B cell (primary cell): ENCODE results near the gene MAG. TPM values are rescaled to one million over a fixed set of nuclear protein-coding genes. Genes with fewer than 3 reads are reported as not detected.

Experiments used
- ATAC-seq: fragments of 200-7000 bp; cut with Tn5 transposase; one replicate; pipeline ENCODE4 v1.10.0; 2021; ENCODE audit warnings: low read depth, mild to moderate bottlenecking, moderate number of reproducible peaks, moderate library complexity
- CTCF ChIA-PET: fragments of 350-600 bp; sonication (Branson Sonifier 250); formaldehyde crosslinking; loops from one replicate; lab custom pipeline; 2021; ENCODE audit warnings: antibody characterized with exemption, inconsistent platforms; lab: Charles Lee
- POLR2A ChIA-PET: fragments of 350-600 bp; sonication (Branson Sonifier 250); formaldehyde crosslinking; loops from one replicate; lab custom pipeline; 2021; ENCODE audit warnings: antibody characterized with exemption; lab: Charles Lee
- DNase-seq: peaks from one replicate; pipeline ENCODE4 v3.0.0; 2013
- H2AFZ ChIP-seq: 2 replicates; pipeline ENCODE4 v1.6.1; 2012; ENCODE audit warnings: mild to moderate bottlenecking, low read depth, low read length; ENCODE audit not compliant: insufficient read depth, poor library complexity, severe bottlenecking
- H3K27ac ChIP-seq, 2 donors: 1 replicate in 1 of 2; 2 replicates in 1 of 2; pipeline ENCODE4 v1.5.1; 2012 to 2013; ENCODE audit warnings: low read length in 2 of 2, mild to moderate bottlenecking in 2 of 2, moderate library complexity in 1 of 2
- H3K27me3 ChIP-seq, 4 experiments: fragments of 200-600 bp in 1 of 4; sonication (generic) in 1 of 4; replicated peaks in 1 of 4; 1 replicate in 2 of 4; 2 replicates in 2 of 4; pipeline versions ENCODE4 v1.6.1 to v1.7.0; 2013 to 2016; ENCODE audit warnings: low read length in 3 of 4, mild to moderate bottlenecking in 2 of 4, mixed read lengths in 1 of 4, moderate library complexity in 1 of 4; ENCODE audit not compliant: insufficient read depth in 4 of 4, control insufficient read depth in 3 of 4; ENCODE audit errors: control extremely low read depth in 1 of 4
- H3K36me3 ChIP-seq, 2 experiments: replicated peaks in 1 of 2; 1 replicate in 1 of 2; 2 replicates in 1 of 2; pipeline versions ENCODE4 v1.6.1 to v1.7.1; 2013; ENCODE audit warnings: low read length in 1 of 2; ENCODE audit not compliant: insufficient read depth in 2 of 2, control insufficient read depth in 1 of 2; ENCODE audit errors: control extremely low read depth in 1 of 2, extremely low read depth in 1 of 2
- H3K4me1 ChIP-seq, 2 donors: fragments of 200-600 bp in 1 of 2; sonication (generic) in 1 of 2; 1 replicate in 1 of 2; 2 replicates in 1 of 2; pipeline versions ENCODE4 v1.5.1 to v1.6.1; 2013 to 2017; ENCODE audit warnings: low read length in 2 of 2; ENCODE audit not compliant: control insufficient read depth in 2 of 2, insufficient read depth in 2 of 2
- H3K4me2 ChIP-seq: replicated peaks from 2 replicates; pipeline ENCODE3; 2012; ENCODE audit warnings: mild to moderate bottlenecking, low read depth, low read length; ENCODE audit not compliant: poor library complexity, severe bottlenecking
- H3K4me3 ChIP-seq, 5 experiments: fragments of 200-600 bp in 1 of 5; sonication (generic) in 1 of 5; 1 replicate in 3 of 5; 2 replicates in 2 of 5; pipeline versions ENCODE4 v1.5.1 to v1.7.0; 2011 to 2016; ENCODE audit warnings: low read length in 4 of 5, mild to moderate bottlenecking in 4 of 5, low read depth in 2 of 5, control low read depth in 1 of 5, moderate library complexity in 1 of 5; ENCODE audit not compliant: insufficient read depth in 1 of 5; ENCODE audit errors: control extremely low read depth in 1 of 5, extremely low read depth in 1 of 5
- H3K79me2 ChIP-seq: fragments of 200-600 bp; sonication (generic); one replicate; pipeline ENCODE4 v1.6.0; 2016; ENCODE audit warnings: low read length; ENCODE audit not compliant: control insufficient read depth, insufficient read depth
- H3K9ac ChIP-seq: fragments of 200-600 bp; sonication (generic); 2 replicates; pipeline ENCODE4 v1.6.1; 2017; ENCODE audit warnings: mild to moderate bottlenecking, low read length, moderate library complexity
- H3K9me3 ChIP-seq, 3 donors: one replicate each; pipeline versions ENCODE4 v1.6.1 to v1.7.1; 2013; ENCODE audit warnings: low read length in 2 of 3; ENCODE audit not compliant: control insufficient read depth in 2 of 3, insufficient read depth in 1 of 3; ENCODE audit errors: control extremely low read depth in 1 of 3
- H4K20me1 ChIP-seq: 2 replicates; pipeline ENCODE4 v1.6.0; 2012; ENCODE audit warnings: mild to moderate bottlenecking, low read length; ENCODE audit not compliant: insufficient read depth, control insufficient read depth, poor library complexity, severe bottlenecking
- H3K27ac Mint-ChIP-seq: one replicate; pipeline ENCODE4 v1.8.0; 2021; ENCODE audit warnings: mixed read lengths
- H3K27me3 Mint-ChIP-seq: one replicate; pipeline ENCODE4 v1.8.0; 2021; ENCODE audit warnings: mixed read lengths
- H3K4me1 Mint-ChIP-seq: one replicate; pipeline ENCODE4 v1.8.0; 2021; ENCODE audit warnings: mixed read lengths
- H3K4me3 Mint-ChIP-seq: one replicate; pipeline ENCODE4 v1.8.0; 2021; ENCODE audit warnings: mixed read lengths
- H3K9me3 Mint-ChIP-seq: one replicate; pipeline ENCODE4 v1.8.0; 2022; ENCODE audit warnings: mixed read lengths; ENCODE audit not compliant: insufficient read depth
- EZH2 ChIP-seq: IDR thresholded peaks from 2 replicates; pipeline ENCODE4 v1.6.1; 2012; ENCODE audit warnings: borderline replicate concordance, low read depth, mild to moderate bottlenecking, moderate library complexity, low read length; ENCODE audit not compliant: insufficient read depth, poor library complexity, severe bottlenecking
- WGBS: methylation state at CpG from one replicate; pipeline ENCODE4 v1.1.5; 2013; ENCODE audit warnings: missing lambda C conversion rate; ENCODE audit not compliant: insufficient coverage; 5-methylcytosine and 5-hydroxymethylcytosine counted together
- intact Hi-C: fragments of 100-400 bp; cut with micrococcal nuclease; formaldehyde crosslinking; loops from one replicate; pipeline ENCODE4 v1.10.0; 2022
- polyA plus RNA-seq: library from polyadenylated mRNA; depleted of rRNA; stranded (reverse); fragments of >200 nt; gene quantifications from 2 replicates; pipeline ENCODE4 v1.2.3, GENCODE V29; 2012
- total RNA-seq, 2 donors: library from RNA; stranded (reverse); fragments of 120-200 nt in 1 of 2; gene quantifications; 1 replicate in 1 of 2; 2 replicates in 1 of 2; pipeline versions ENCODE4 v1.2.3 to v1.2.4, GENCODE V29; 2013 to 2022
- TF ChIP-seq, protein P1 (sequence below): fragments of 200-600 bp; IDR thresholded peaks from one replicate; pipeline ENCODE4 v1.8.0; 2022; ENCODE audit warnings: antibody characterized with exemption, mild to moderate bottlenecking

Gene MAG
- total and polyA plus RNA-seq, 2 donors (not counting 1 experiment from before 2014, with no cell fraction given) = 0.12 to 0.58 TPM

DNA sequence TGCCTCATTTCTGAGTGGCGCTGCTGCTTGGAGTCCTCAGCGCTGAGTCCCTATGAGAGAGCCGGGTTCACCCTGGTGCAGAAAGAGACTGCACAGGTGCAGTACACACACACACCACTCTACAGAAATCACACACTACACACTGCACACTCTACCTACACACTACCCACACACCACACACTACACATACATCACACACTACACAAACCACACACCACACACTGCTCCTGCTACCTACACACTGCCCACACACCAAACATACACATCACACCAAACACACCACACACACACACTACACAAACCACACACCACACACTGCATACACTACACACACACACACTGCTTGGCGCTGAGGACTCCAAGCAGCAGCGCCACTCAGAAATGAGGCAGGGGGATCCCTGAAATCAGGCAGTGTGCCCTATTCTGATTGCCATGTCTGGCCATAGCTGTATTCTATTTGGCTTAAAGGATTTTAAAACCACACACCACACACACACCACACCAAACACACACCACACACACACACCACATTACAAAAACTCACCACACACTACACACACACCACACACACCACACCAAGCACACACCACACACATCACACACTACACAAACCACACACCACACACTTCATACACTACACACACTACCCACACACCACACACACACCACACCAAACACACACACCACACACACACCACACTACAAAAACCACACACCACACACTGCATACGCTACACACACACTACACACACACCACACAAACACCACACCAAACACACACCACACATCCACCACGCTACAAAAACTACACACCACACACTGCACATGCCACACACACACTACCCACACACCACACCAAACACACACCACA lies 4.9 kb downstream of the MAG start:
- no peak overlapping the region for H2AFZ ChIP-seq
- intact Hi-C loops = loop anchor here (5.0 kb wide), 1 partner anchor 35 kb away; no protein-coding TSS in a partner anchor
- H3K4me3 ChIP-seq = no peak overlapping the region
- no peaks in the 10 kb centered on the region for H3K9me3 Mint-ChIP-seq
- H3K4me1 ChIP-seq = peaks cover 27 to 52% of the 10 kb centered on the region in 2 donors
- POLR2A ChIA-PET = interaction anchor here (1.0 to 1.1 kb wide), 2 partner anchors 12 to 35 kb away, joined by 3 to 5 read pairs; no protein-coding TSS in a partner anchor
- DNase-seq (no peak), ATAC-seq (peak; percentile 29)
- no peaks in the 10 kb centered on the region for H4K20me1 ChIP-seq
- H3K79me2 ChIP-seq = peaks cover 20% of the 10 kb centered on the region
- H3K27ac ChIP-seq = no peak overlapping the region
- no peak overlapping the region for H3K27ac Mint-ChIP-seq
- H3K27me3 Mint-ChIP-seq = no peaks in the 10 kb centered on the region
- no peak overlapping the region for H3K4me3 Mint-ChIP-seq
- TF ChIP-seq, protein P1, sequence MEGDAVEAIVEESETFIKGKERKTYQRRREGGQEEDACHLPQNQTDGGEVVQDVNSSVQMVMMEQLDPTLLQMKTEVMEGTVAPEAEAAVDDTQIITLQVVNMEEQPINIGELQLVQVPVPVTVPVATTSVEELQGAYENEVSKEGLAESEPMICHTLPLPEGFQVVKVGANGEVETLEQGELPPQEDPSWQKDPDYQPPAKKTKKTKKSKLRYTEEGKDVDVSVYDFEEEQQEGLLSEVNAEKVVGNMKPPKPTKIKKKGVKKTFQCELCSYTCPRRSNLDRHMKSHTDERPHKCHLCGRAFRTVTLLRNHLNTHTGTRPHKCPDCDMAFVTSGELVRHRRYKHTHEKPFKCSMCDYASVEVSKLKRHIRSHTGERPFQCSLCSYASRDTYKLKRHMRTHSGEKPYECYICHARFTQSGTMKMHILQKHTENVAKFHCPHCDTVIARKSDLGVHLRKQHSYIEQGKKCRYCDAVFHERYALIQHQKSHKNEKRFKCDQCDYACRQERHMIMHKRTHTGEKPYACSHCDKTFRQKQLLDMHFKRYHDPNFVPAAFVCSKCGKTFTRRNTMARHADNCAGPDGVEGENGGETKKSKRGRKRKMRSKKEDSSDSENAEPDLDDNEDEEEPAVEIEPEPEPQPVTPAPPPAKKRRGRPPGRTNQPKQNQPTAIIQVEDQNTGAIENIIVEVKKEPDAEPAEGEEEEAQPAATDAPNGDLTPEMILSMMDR = no peak
- no peak for TF ChIP-seq EZH2
- no peaks in the 10 kb centered on the region for H3K27me3 ChIP-seq
- peaks cover 0 to 7% (median 0%) of the 10 kb centered on the region in 3 donors for H3K9me3 ChIP-seq
- peaks cover 18% of the 10 kb centered on the region for H3K4me1 Mint-ChIP-seq
- WGBS = 83% methylated on average over 5 of the region's 7 CpGs
- CTCF ChIA-PET = interaction anchor here (1.0 to 1.2 kb wide), 4 partner anchors 8 to 55 kb away, joined by 3 to 4 read pairs (median 3); partner anchors contain the start of gene FFAR1
- no peaks in the 10 kb centered on the region for H3K36me3 ChIP-seq
- H3K9ac ChIP-seq = no peak overlapping the region
- H3K4me2 ChIP-seq = peak overlapping the region; percentile 17

DNA sequence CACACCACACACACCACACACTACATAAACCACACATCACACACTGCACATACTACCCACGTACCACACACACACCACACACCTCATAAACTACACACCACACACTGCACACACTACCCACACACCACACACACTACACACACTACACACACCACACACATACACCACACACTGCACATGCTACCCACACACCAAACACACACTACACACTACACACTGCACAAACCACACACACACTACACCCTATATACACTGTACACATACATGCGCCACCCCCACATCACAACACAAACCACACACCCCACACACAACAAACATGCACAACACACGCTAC lies 5.5 kb downstream of the MAG start:
- Histone ChIP-seq H3K4me1 (peaks cover 27 to 50% of the 10 kb centered on the region in 2 donors), H3K79me2 (peaks cover 20% of the 10 kb centered on the region), H3K27ac (no peak overlapping the region), H3K27me3 (no peaks in the 10 kb centered on the region), H3K9ac (no peak overlapping the region), H2AFZ (no peak overlapping the region), H3K36me3 (no peaks in the 10 kb centered on the region), H3K9me3 (peaks cover 0 to 7% (median 0%) of the 10 kb centered on the region in 3 donors), H4K20me1 (no peaks in the 10 kb centered on the region), H3K4me2 (peak overlapping the region; percentile 17), H3K4me3 (no peak overlapping the region)
- no peaks in the 10 kb centered on the region for H3K27me3 Mint-ChIP-seq
- no peak overlapping the region for H3K27ac Mint-ChIP-seq
- no peak for DNase-seq
- intact Hi-C loops = loop anchor here (5.0 kb wide), 1 partner anchor 35 kb away; no protein-coding TSS in a partner anchor
- no peak for TF ChIP-seq EZH2
- TF ChIP-seq, protein P1 = no peak
- no peak overlapping the region for H3K4me3 Mint-ChIP-seq
- ChIA-PET POLR2A (no interaction called here), CTCF (no interaction called here)
- peaks cover 12% of the 10 kb centered on the region for H3K4me1 Mint-ChIP-seq
- WGBS = 95% methylated on average over 3 of the region's 3 CpGs
- no peak for ATAC-seq
- no peaks in the 10 kb centered on the region for H3K9me3 Mint-ChIP-seq
